ENCODE data around the gene MED13L. TPM values are rescaled to one million over a fixed set of nuclear protein-coding genes. Genes with fewer than 3 reads are reported as not detected.

The MED13L gene
- total RNA-seq, 4 donors from 2014 or later = 126 to 194 (median 154) TPM

GRCh38 chr12:116278279-116278626, 760 bp upstream of the MED13L start:
- no peaks in the 10 kb centered on the region for H3K9me3 ChIP-seq
- no peak for DNase-seq
- TF ChIP-seq POLR2A (IDR thresholded peaks at IDR 0.05) (no peak), EP300 (IDR thresholded peaks at IDR 0.05; ENCODE audit: low read depth) (no peak), CTCF (IDR thresholded peaks at IDR 0.05) (no peak), POLR2AphosphoS5 (IDR thresholded peaks at IDR 0.05) (no peak)
- peak overlapping the region in 3 of 4 donors; percentile 60 to 94 (median 86) for H3K4me3 ChIP-seq
- H3K27ac ChIP-seq = peak overlapping the region; percentile 95 to 98 (median 96)
- H3K27me3 ChIP-seq = no peaks in the 10 kb centered on the region
- in situ Hi-C loops (cut with MboI; ENCODE audit: low pct_ligation_motif_present in 1 of 4, low pct_unique_long_range_greater_than_20kb in 1 of 4, low sequenced_read_pairs in 3 of 4) = loop anchor here in 1 of 4 donors (10.0 kb wide), 1 partner anchor 317 kb away; no protein-coding TSS in a partner anchor
- intact Hi-C loops (cut with DNase I; ENCODE audit: low total_unique reads) = no loop called here
- no peaks in the 10 kb centered on the region for H3K36me3 ChIP-seq
- peaks cover 17 to 39% (median 25%) of the 10 kb centered on the region in 4 donors for H3K4me1 ChIP-seq
- 35 to 61% methylated on average over 7 to 8 of the region's 8 CpGs for WGBS, 2 donors (ENCODE audit: low coverage in 1 of 2)

DNA sequence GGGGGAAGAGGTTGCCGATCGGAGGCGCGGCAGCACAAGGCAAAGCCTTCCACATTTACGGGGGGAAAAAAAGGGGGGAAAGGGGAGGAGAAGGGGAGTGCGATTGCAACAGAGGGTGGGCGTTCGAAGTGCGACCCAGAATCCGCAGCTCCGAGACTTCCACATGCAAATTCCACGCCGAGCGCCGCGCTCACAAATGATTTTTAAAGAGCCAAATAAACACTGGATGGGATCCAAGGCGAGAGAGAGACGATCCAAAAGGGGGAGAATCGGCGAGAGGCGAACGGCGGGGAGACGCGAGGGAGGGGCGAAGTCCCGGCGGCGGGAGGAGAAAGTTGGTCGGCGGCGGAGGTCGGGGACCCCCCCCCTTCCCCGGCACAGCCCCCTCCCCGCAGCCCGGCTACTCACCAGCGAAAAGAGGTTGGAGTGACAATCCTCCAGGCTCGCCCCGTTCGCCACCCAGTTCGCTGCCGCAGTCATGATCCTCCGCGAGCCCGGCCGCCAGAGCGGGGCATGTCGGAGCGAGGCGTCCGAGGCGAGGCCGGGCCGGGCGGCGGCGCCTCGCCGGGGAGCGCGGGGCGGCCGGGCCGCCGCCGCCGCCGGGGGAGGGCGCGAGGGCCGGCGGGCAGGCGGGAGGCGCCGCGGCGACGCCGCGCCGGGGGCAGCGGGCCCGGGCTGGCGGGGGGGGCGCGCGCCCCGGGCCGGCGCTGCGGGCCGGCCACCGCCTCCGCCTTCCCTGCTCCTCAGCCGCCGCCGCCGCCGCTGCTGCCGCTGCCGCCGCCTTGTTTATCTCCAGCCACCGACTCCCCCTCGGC, 634 bp downstream of the MED13L start:
- peak overlapping the region; percentile 60 to 94 (median 90) for H3K4me3 ChIP-seq

DNA sequence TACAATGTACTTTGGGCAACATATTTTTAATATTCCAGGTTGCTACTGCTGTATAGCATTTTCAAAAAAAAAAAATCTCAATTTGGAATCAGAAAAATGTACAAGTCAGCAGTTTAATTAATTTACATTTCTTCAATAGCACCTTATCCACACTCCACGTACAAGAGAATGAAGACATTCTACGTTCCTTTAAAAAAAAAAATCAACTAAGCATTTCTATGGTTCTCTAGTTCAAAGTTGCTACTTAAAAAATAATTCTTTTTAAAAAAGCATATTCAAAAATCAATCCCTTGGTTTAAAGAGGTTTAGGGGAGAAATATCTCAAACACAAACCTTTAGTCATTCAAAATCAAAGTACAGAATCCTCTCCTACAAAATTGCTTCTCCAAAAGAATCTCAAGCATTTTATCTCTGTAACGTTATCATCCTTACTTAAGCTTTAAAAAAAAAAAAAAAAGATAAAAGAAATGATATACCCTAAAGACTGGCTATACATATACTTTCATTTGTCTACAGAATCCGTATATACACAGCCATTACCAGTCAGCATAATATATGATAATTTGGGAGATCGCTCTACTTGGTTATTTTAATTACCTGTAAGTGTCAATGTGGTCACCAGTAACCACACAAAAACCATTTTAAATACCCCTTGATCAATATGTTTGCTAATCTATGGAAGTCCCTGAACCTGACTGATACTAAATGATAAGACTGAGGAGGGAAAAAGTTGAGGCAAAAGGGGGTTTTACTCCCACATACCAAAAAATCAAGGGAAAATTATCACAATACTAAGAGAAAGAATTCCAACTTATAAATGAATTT, 2.7 kb downstream of the MED13L start:
- no peaks in the 10 kb centered on the region for H3K36me3 ChIP-seq
- intact Hi-C loops (cut with DNase I; ENCODE audit: low total_unique reads) = no loop called here
- no peaks in the 10 kb centered on the region for H3K9me3 ChIP-seq
- in situ Hi-C loops (cut with MboI; ENCODE audit: low pct_ligation_motif_present in 1 of 4, low pct_unique_long_range_greater_than_20kb in 1 of 4, low sequenced_read_pairs in 3 of 4) = loop anchor here in 1 of 4 donors (10.0 kb wide), 1 partner anchor 320 kb away; no protein-coding TSS in a partner anchor
- H3K27me3 ChIP-seq = no peaks in the 10 kb centered on the region
- DNase-seq = no peak
- H3K4me1 ChIP-seq = peaks cover 17 to 51% (median 30%) of the 10 kb centered on the region in 4 donors
- peak overlapping the region in 3 of 4 donors; percentile 60 to 94 (median 86) for H3K4me3 ChIP-seq
- TF ChIP-seq CTCF (IDR thresholded peaks at IDR 0.05) (no peak), POLR2AphosphoS5 (IDR thresholded peaks at IDR 0.05) (no peak), POLR2A (IDR thresholded peaks at IDR 0.05) (no peak), EP300 (IDR thresholded peaks at IDR 0.05; ENCODE audit: low read depth) (no peak)
- 43 to 46% methylated on average over 5 of the region's 5 CpGs for WGBS, 2 donors (ENCODE audit: low coverage in 1 of 2)
- peak overlapping the region in 1 of 4 donors; percentile 96 for H3K27ac ChIP-seq

More for the DNA sequence above, 634 bp downstream of the MED13L start:
- 0% methylated on average over 4 to 45 of the region's 104 CpGs for WGBS, 2 donors (ENCODE audit: low coverage in 1 of 2)
- Histone ChIP-seq H3K36me3 (no peaks in the 10 kb centered on the region), H3K9me3 (no peaks in the 10 kb centered on the region), H3K27ac (peak overlapping the region; percentile 95 to 98 (median 96)), H3K4me1 (peaks cover 17 to 47% (median 27%) of the 10 kb centered on the region in 4 donors), H3K27me3 (no peaks in the 10 kb centered on the region)
- in situ Hi-C loops (cut with MboI; ENCODE audit: low pct_ligation_motif_present in 1 of 4, low pct_unique_long_range_greater_than_20kb in 1 of 4, low sequenced_read_pairs in 3 of 4) (loop anchor here in 1 of 4 donors (10.0 kb wide), 1 partner anchor 318 kb away; no protein-coding TSS in a partner anchor), intact Hi-C loops (cut with DNase I; ENCODE audit: low total_unique reads) (loop anchor here (2.0 kb wide), 1 partner anchor 322 kb away; no protein-coding TSS in a partner anchor)
- peak; percentile 6 to 35 (median 27) for TF ChIP-seq POLR2AphosphoS5 (IDR thresholded peaks at IDR 0.05)
- TF ChIP-seq POLR2A (IDR thresholded peaks at IDR 0.05) = no peak
- no peak for TF ChIP-seq EP300 (IDR thresholded peaks at IDR 0.05; ENCODE audit: low read depth)
- TF ChIP-seq CTCF (IDR thresholded peaks at IDR 0.05) = no peak
- peak; percentile 76 for DNase-seq

All from transverse colon (tissue), 4 donors.